Measurements from ENCODE around the gene NUFIP1. TPM values are rescaled to one million over a fixed set of nuclear protein-coding genes. Genes with fewer than 3 reads are reported as not detected.
"Not testable (repeated sequence)": the region's sequence is repeated elsewhere in the genome, so short reads cannot be mapped to it uniquely, and the experiment has no call there.

The NUFIP1 gene
- 1 to 10 TPM; 4.4 to 4.6 TPM for total RNA-seq
- 1 to 10 TPM; 1.9 to 2.6 TPM for polyA plus RNA-seq
- long read RNA-seq, donor 1, partial matches to known transcripts: 0 of 2 reads
- long read RNA-seq, donor 1, other reads (novel, unspliced or antisense): 0 of 2 reads
- long read RNA-seq, donor 2, partial matches to known transcripts: 1 of 3 reads
- long read RNA-seq, donor 2, other reads (novel, unspliced or antisense): 0 of 3 reads

DNA sequence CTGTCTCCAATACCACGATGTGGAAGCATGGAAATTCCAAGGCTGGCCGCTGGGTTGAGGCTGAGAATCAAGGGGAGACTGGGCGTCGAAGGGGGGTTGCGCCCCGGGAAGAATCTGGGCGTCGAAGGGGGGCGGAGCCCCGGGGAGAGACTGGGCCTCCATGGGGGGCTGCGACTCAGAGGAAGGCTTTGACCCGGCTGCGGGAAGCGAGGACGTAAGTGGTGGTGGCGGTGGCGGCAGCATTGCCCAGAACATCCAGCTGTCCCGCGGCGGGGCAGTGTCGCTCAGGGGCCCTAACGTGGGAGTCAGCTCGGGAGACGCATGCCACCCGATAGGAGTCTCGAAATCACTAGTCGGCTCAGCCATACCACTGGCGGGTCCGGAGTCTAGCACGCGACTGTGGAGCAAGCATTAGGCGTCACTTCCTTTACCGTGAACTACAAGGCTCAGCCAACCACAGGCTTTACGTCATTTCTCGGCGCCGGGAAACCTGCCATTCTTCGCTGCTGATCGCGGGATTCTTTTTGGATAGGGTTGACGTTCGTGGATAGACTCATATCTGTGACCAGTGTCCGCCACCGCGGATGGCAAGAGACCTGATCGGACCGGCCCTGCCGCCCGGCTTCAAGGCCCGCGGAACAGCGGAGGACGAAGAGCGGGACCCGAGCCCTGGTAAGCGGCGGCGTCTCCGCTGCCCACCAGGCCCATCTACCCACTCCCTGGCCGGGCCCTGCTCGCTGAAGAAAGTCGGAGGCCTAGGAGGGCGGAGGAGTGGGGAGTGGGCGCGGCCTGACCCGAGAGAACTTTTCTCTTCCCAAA is at the start of gene NUFIP1, which contains the start of gene GPALPP1:
Gene NUFIP1, minus strand, starts transcription at position 401 of the 819 bp plus-strand sequence. Its CDS starts 35 bp downstream, at position 366.
Gene GPALPP1, plus strand, starts transcription at position 468 of the 819 bp plus-strand sequence. Its CDS starts 117 bp downstream, at position 585.
- DNase-seq: peak; percentile 95 to 98
- Histone ChIP-seq H3K27me3 (ENCODE audit: control insufficient read depth in 1 of 2, insufficient read depth in 2 of 2, low read length in 1 of 2) (no peaks in the 10 kb centered on the region), H3K4me1 (ENCODE audit: control insufficient read depth in 1 of 2, insufficient read depth in 2 of 2, low read length in 2 of 2) (peaks cover 0 to 10% of the 10 kb centered on the region in 2 donors), H3K9me3 (ENCODE audit: control insufficient read depth, low read length) (no peaks in the 10 kb centered on the region), H3K27ac (ENCODE audit: low read depth in 1 of 2, low read length in 2 of 2) (peak within 1 kb of the TSS in 1 of 2 donors; percentile 83), H3K4me3 (ENCODE audit: low read length in 2 of 2) (peak within 1 kb of the TSS; percentile 81 to 96), H3K36me3 (ENCODE audit: control insufficient read depth in 1 of 2, insufficient read depth in 2 of 2, low read length in 1 of 2) (no peaks in the 10 kb centered on the region)
- WGBS, 2 donors: 0 to 1% methylated on average over 64 to 66 of the region's 66 CpGs
- intact Hi-C loops (cut with DNase I): no loop called here
- ATAC-seq (ENCODE audit: low FRiP score): peak; percentile 97

DNA sequence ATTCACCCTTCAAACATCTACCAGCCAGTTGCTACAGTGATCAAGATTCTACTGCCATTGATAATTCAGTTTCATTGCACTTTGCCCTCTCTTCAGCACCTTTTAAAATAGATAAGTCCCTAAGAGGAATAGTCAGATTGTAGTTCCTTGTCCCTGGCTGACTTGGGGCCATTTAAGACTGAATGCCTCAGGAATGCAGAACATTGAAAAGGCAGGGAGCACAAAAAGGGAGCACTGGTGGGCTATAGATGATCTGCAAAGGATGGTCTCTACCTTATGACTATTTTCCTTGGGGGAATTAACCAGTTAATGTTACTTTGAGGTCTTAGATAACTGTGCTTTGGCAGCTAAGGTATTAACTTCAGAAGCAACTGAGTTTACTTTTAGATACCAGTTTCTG is 46.9 kb upstream of the NUFIP1 start:
- no peaks in the 10 kb centered on the region for H3K4me1 ChIP-seq (ENCODE audit: control insufficient read depth in 1 of 2, insufficient read depth in 2 of 2, low read length in 2 of 2)
- no peaks in the 10 kb centered on the region for H3K9me3 ChIP-seq (ENCODE audit: control insufficient read depth, low read length)
- DNase-seq (no peak), ATAC-seq (ENCODE audit: low FRiP score) (no peak)
- no peaks in the 10 kb centered on the region for H3K27me3 ChIP-seq (ENCODE audit: control insufficient read depth in 1 of 2, insufficient read depth in 2 of 2, low read length in 1 of 2)
- H3K4me3 ChIP-seq (ENCODE audit: low read length in 2 of 2): no peak overlapping the region
- no peak overlapping the region for H3K27ac ChIP-seq (ENCODE audit: low read depth in 1 of 2, low read length in 2 of 2)
- intact Hi-C loops (cut with DNase I): no loop called here
- peaks cover 2 to 3% of the 10 kb centered on the region in 2 donors for H3K36me3 ChIP-seq (ENCODE audit: control insufficient read depth in 1 of 2, insufficient read depth in 2 of 2, low read length in 1 of 2)

DNA sequence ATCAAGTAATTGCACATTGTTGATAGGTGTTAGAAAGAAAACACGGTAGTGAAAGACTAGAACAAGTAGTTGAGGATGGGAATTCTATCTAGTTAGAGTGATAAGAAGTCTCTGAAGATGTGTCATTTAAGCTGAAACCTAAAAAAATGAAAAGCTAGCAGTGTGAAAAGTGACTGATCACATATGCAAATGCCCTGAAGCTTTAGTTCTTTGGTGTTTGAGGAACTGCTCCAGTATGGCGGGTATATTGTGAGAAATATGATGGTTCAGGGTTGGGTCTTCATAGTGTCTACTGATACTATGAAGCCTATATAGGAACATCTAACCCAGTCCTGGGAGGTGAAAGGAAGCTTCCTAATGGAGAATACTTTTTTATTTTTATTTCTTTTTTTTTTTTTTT is 45.1 kb upstream of the NUFIP1 start:
- Histone ChIP-seq H3K27ac (ENCODE audit: low read depth in 1 of 2, low read length in 2 of 2) (no peak overlapping the region), H3K36me3 (ENCODE audit: control insufficient read depth in 1 of 2, insufficient read depth in 2 of 2, low read length in 1 of 2) (peaks cover 2 to 3% of the 10 kb centered on the region in 2 donors), H3K9me3 (ENCODE audit: control insufficient read depth, low read length) (no peaks in the 10 kb centered on the region), H3K4me1 (ENCODE audit: control insufficient read depth in 1 of 2, insufficient read depth in 2 of 2, low read length in 2 of 2) (no peaks in the 10 kb centered on the region), H3K4me3 (ENCODE audit: low read length in 2 of 2) (no peak overlapping the region), H3K27me3 (ENCODE audit: control insufficient read depth in 1 of 2, insufficient read depth in 2 of 2, low read length in 1 of 2) (no peaks in the 10 kb centered on the region)
- ATAC-seq (ENCODE audit: low FRiP score): no peak
- DNase-seq: no peak
- 95 to 98% methylated on average over 2 of the region's 2 CpGs for WGBS, 2 donors
- intact Hi-C loops (cut with DNase I): no loop called here

DNA sequence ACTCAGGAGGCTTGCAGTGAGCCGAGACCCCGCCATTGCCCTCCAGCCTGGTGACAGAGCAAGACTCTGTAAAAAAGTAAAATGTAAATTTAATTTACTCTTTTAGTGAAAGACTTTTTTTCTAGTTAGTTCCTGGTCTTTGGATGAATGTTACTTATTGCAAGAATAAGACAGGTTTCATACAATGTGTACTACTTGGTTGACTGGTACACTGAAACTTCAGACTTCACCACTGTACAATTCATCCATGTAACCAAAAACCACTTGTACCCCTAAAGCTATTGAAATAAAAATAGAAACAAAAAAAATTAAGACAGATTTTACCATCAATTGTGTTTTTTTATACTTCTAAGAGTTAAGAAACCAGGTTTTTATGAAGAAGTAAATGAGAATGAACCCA is 35.6 kb upstream of the NUFIP1 start:
- DNase-seq (no peak), ATAC-seq (ENCODE audit: low FRiP score) (no peak)
- Histone ChIP-seq H3K4me1 (ENCODE audit: control insufficient read depth in 1 of 2, insufficient read depth in 2 of 2, low read length in 2 of 2) (no peaks in the 10 kb centered on the region), H3K27me3 (ENCODE audit: control insufficient read depth in 1 of 2, insufficient read depth in 2 of 2, low read length in 1 of 2) (no peaks in the 10 kb centered on the region), H3K36me3 (ENCODE audit: control insufficient read depth in 1 of 2, insufficient read depth in 2 of 2, low read length in 1 of 2) (no peaks in the 10 kb centered on the region), H3K27ac (ENCODE audit: low read depth in 1 of 2, low read length in 2 of 2) (no peak overlapping the region), H3K4me3 (ENCODE audit: low read length in 2 of 2) (no peak overlapping the region), H3K9me3 (ENCODE audit: control insufficient read depth, low read length) (no peaks in the 10 kb centered on the region)
- intact Hi-C loops (cut with DNase I): no loop called here
- WGBS, 2 donors: 98 to 99% methylated on average over 2 of the region's 2 CpGs

DNA sequence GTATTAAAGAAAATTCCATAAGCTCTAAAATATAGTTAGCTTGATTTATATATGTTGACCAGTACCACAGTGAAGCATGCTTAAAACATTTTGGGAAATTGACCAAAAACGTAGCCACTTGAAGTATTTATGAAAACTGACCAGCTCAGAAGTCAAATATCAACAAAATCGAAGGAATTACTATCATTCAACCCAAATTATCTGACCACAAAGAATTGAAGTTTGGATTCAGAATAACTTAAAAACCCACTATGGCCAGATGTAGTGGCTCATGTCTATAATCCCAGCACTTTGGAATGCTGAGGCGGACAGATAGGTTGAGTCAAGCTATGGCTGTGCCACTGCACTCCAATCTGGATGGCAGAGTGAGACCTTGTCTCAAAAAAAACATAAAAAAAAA is 32.0 kb upstream of the NUFIP1 start:
- intact Hi-C loops (cut with DNase I): no loop called here
- H3K36me3 ChIP-seq (ENCODE audit: control insufficient read depth in 1 of 2, insufficient read depth in 2 of 2, low read length in 1 of 2): no peaks in the 10 kb centered on the region
- no peak overlapping the region for H3K4me3 ChIP-seq (ENCODE audit: low read length in 2 of 2)
- no peaks in the 10 kb centered on the region for H3K4me1 ChIP-seq (ENCODE audit: control insufficient read depth in 1 of 2, insufficient read depth in 2 of 2, low read length in 2 of 2)
- no peak for ATAC-seq (ENCODE audit: low FRiP score)
- H3K9me3 ChIP-seq (ENCODE audit: control insufficient read depth, low read length): no peaks in the 10 kb centered on the region
- 91 to 94% methylated on average over 3 of the region's 3 CpGs for WGBS, 2 donors
- H3K27ac ChIP-seq (ENCODE audit: low read depth in 1 of 2, low read length in 2 of 2): no peak overlapping the region
- no peak for DNase-seq
- H3K27me3 ChIP-seq (ENCODE audit: control insufficient read depth in 1 of 2, insufficient read depth in 2 of 2, low read length in 1 of 2): no peaks in the 10 kb centered on the region

DNA sequence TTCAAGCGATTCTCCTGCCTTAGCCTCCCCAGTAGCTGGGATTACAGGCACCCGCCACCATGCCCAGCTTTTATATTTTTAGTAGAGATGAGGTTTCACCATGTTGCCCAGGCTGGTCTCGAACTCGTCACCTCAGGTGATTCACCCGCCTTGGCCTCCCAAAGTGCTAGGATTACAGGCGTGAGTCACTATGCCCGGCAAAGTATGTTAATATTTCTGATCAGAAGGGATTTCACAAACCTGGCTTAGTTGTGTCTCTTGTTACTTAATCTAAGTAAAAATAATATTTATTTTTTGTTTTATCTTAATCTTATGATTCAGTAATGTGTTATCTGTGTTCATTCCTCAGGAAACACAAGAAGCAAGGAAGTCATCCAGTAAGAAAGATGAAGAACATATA is 30.7 kb upstream of the NUFIP1 start:
- DNase-seq; H3K27ac ChIP-seq (ENCODE audit: low read depth in 1 of 2, low read length in 2 of 2); H3K27me3 ChIP-seq (ENCODE audit: control insufficient read depth in 1 of 2, insufficient read depth in 2 of 2, low read length in 1 of 2); H3K4me3 ChIP-seq (ENCODE audit: low read length in 2 of 2); H3K9me3 ChIP-seq (ENCODE audit: control insufficient read depth, low read length); ATAC-seq (ENCODE audit: low FRiP score); H3K4me1 ChIP-seq (ENCODE audit: control insufficient read depth in 1 of 2, insufficient read depth in 2 of 2, low read length in 2 of 2); intact Hi-C loops (cut with DNase I); H3K36me3 ChIP-seq (ENCODE audit: control insufficient read depth in 1 of 2, insufficient read depth in 2 of 2, low read length in 1 of 2): not testable (repeated sequence)
- 96 to 97% methylated on average over 7 of the region's 7 CpGs for WGBS, 2 donors

DNA sequence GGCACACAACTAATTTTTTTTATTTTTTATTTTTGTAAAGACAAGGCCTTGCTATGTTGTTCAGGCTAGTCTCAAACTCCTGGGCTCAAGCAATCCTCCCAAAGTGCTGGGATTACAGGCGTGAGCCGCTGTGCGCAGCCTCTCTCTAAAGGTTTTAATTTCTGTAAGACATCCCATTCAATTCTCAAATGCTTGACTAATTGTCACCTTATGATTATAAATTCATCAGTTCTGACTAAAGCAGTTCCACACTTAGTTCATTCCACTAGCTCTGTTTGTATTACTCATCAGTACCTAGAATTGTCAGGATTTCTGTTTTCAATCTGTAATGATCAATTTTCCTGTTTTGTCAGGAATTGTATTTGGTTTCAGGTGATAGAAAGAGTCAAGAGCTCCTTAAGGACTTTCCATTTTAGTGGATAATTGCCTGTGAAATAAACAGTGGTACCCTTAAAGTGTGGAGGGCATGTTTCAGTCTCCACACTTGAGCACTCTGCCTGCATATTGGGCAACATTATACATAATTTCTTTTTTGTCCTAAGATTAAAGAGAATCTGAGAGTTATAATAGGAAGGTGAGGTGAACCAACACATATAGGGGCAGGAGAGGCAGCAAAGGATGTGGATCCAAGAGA is 27.6 kb upstream of the NUFIP1 start:
- intact Hi-C loops (cut with DNase I): no loop called here
- ATAC-seq (ENCODE audit: low FRiP score) (no peak), DNase-seq (no peak)
- no peaks in the 10 kb centered on the region for H3K9me3 ChIP-seq (ENCODE audit: control insufficient read depth, low read length)
- no peaks in the 10 kb centered on the region for H3K27me3 ChIP-seq (ENCODE audit: control insufficient read depth in 1 of 2, insufficient read depth in 2 of 2, low read length in 1 of 2)
- 99 to 100% methylated on average over 3 of the region's 3 CpGs for WGBS, 2 donors
- H3K27ac ChIP-seq (ENCODE audit: low read depth in 1 of 2, low read length in 2 of 2): no peak overlapping the region
- H3K36me3 ChIP-seq (ENCODE audit: control insufficient read depth in 1 of 2, insufficient read depth in 2 of 2, low read length in 1 of 2): peaks cover 0 to 2% of the 10 kb centered on the region in 2 donors
- no peaks in the 10 kb centered on the region for H3K4me1 ChIP-seq (ENCODE audit: control insufficient read depth in 1 of 2, insufficient read depth in 2 of 2, low read length in 2 of 2)
- no peak overlapping the region for H3K4me3 ChIP-seq (ENCODE audit: low read length in 2 of 2)

DNA sequence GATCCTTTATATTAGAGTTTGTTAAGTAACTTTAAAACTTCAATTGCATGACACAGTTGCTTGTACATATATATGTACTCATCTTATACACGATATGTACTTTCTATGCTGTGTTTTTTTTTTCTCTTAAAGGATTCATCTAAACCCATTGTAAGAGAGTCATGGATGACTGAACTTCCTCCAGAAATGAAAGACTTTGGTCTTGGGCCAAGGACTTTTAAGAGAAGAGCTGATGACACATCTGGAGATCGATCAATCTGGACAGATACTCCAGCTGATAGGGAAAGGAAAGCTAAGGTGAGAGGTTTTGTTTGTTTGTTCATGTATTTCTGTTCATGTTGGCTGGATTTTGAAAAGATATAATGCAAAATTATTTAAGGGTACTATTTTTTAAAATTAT is 26.0 kb upstream of the NUFIP1 start:
- DNase-seq (no peak), ATAC-seq (ENCODE audit: low FRiP score) (no peak)
- Histone ChIP-seq H3K9me3 (ENCODE audit: control insufficient read depth, low read length) (no peaks in the 10 kb centered on the region), H3K27me3 (ENCODE audit: control insufficient read depth in 1 of 2, insufficient read depth in 2 of 2, low read length in 1 of 2) (no peaks in the 10 kb centered on the region), H3K4me3 (ENCODE audit: low read length in 2 of 2) (no peak overlapping the region), H3K4me1 (ENCODE audit: control insufficient read depth in 1 of 2, insufficient read depth in 2 of 2, low read length in 2 of 2) (no peaks in the 10 kb centered on the region), H3K27ac (ENCODE audit: low read depth in 1 of 2, low read length in 2 of 2) (no peak overlapping the region), H3K36me3 (ENCODE audit: control insufficient read depth in 1 of 2, insufficient read depth in 2 of 2, low read length in 1 of 2) (peaks cover 0 to 3% of the 10 kb centered on the region in 2 donors)
- intact Hi-C loops (cut with DNase I): no loop called here
- 93 to 95% methylated on average over 2 of the region's 2 CpGs for WGBS, 2 donors
